ENCODE data around the gene WWTR1.

Gene WWTR1

GRCh38 chr3:149534671-149535332 is 123.0 kb downstream of the WWTR1 start:
- DNase-seq = no peak
- Histone ChIP-seq H3K27me3 (no peaks in the 10 kb centered on the region), H3K9me3 (no peaks in the 10 kb centered on the region), H3K4me1 (peaks cover 3% of the 10 kb centered on the region; the same call in 1 of the 2 replicates), H3K36me3 (no peaks in the 10 kb centered on the region), H3K4me3 (ENCODE audit: low read depth, low read length) (no peak overlapping the region)
- TF ChIP-seq, protein P1, sequence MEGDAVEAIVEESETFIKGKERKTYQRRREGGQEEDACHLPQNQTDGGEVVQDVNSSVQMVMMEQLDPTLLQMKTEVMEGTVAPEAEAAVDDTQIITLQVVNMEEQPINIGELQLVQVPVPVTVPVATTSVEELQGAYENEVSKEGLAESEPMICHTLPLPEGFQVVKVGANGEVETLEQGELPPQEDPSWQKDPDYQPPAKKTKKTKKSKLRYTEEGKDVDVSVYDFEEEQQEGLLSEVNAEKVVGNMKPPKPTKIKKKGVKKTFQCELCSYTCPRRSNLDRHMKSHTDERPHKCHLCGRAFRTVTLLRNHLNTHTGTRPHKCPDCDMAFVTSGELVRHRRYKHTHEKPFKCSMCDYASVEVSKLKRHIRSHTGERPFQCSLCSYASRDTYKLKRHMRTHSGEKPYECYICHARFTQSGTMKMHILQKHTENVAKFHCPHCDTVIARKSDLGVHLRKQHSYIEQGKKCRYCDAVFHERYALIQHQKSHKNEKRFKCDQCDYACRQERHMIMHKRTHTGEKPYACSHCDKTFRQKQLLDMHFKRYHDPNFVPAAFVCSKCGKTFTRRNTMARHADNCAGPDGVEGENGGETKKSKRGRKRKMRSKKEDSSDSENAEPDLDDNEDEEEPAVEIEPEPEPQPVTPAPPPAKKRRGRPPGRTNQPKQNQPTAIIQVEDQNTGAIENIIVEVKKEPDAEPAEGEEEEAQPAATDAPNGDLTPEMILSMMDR (IDR thresholded peaks at IDR 0.05; ENCODE audit: low read depth, low read length) = no peak

GRCh38 chr3:149534082-149534481 is 123.7 kb downstream of the WWTR1 start:
- DNase-seq = no peak
- Histone ChIP-seq H3K9me3 (no peaks in the 10 kb centered on the region), H3K27me3 (no peaks in the 10 kb centered on the region), H3K4me1 (no peaks in the 10 kb centered on the region; the same call in 1 of the 2 replicates), H3K4me3 (ENCODE audit: low read depth, low read length) (no peak overlapping the region), H3K36me3 (no peaks in the 10 kb centered on the region)
- TF ChIP-seq, protein P1 (IDR thresholded peaks at IDR 0.05; ENCODE audit: low read depth, low read length) = no peak

- TF ChIP-seq, protein P1 (IDR thresholded peaks at IDR 0.05; ENCODE audit: low read depth, low read length) = no peak
- Histone ChIP-seq H3K4me3 (ENCODE audit: low read depth, low read length) (no peak overlapping the region), H3K4me1 (no peaks in the 10 kb centered on the region), H3K27me3 (no peaks in the 10 kb centered on the region), H3K9me3 (no peaks in the 10 kb centered on the region), H3K36me3 (no peaks in the 10 kb centered on the region)
- DNase-seq = no peak
Measured at GRCh38 chr3:149532489-149533180, 125.2 kb downstream of the WWTR1 start.

DNA sequence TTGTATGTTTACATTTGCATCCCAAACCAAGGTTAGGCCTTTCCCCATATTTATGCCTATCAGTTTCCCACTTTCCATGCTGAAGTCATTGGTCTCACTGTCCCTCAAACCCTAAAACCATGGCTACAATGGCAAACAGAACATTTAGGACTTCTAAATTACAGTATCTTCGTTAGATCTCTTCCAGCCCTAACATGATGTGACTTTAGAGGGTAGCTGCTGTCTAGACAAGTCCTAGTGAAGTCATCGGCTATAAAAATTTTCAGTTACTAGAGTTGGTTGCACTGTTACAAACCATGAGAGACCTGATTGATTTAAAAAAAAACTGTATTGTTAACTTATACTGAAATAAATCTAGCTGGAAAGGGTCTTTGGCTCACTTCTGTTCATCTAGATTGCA is 128.7 kb downstream of the WWTR1 start:
- no peaks in the 10 kb centered on the region for H3K36me3 ChIP-seq
- H3K4me3 ChIP-seq (ENCODE audit: low read depth, low read length) = no peak overlapping the region
- no peaks in the 10 kb centered on the region for H3K27me3 ChIP-seq
- H3K4me1 ChIP-seq = peaks cover 3% of the 10 kb centered on the region; the same call in 1 of the 2 replicates
- no peak for DNase-seq
- TF ChIP-seq, protein P1 (IDR thresholded peaks at IDR 0.05; ENCODE audit: low read depth, low read length) = no peak
- H3K9me3 ChIP-seq = no peaks in the 10 kb centered on the region

- no peaks in the 10 kb centered on the region for H3K9me3 ChIP-seq
- no peaks in the 10 kb centered on the region for H3K27me3 ChIP-seq
- DNase-seq = no peak
- TF ChIP-seq, protein P1 (IDR thresholded peaks at IDR 0.05; ENCODE audit: low read depth, low read length) = no peak
- H3K4me1 ChIP-seq = peaks cover 3% of the 10 kb centered on the region; the same call in 1 of the 2 replicates
- H3K4me3 ChIP-seq (ENCODE audit: low read depth, low read length) = no peak overlapping the region
- no peaks in the 10 kb centered on the region for H3K36me3 ChIP-seq
Measured at GRCh38 chr3:149528340-149528650, 129.5 kb downstream of the WWTR1 start.
